Adrenal gland (tissue), 12 donors: ENCODE data around the gene PLK5. TPM values are rescaled to one million over a fixed set of nuclear protein-coding genes. Genes with fewer than 3 reads are reported as not detected.

ENCODE experiments used
- DNase-seq, 7 donors: peaks; one replicate each; pipeline ENCODE4 v3.0.0-alpha.2; 2019 to 2020
- H3K27ac ChIP-seq, 5 donors: fragments of 200-600 bp; sonication (generic) in 4 of 5; 1 replicate in 3 of 5; 2 replicates in 2 of 5; pipeline versions ENCODE4 v1.5.1 to v1.8.0; 2016 to 2020; ENCODE audit warnings: mild to moderate bottlenecking in 1 of 5
- H3K27me3 ChIP-seq: fragments of 200-600 bp; 2 replicates; pipeline ENCODE4 v1.8.0; 2021
- H3K36me3 ChIP-seq, 2 donors: fragments of 200-600 bp; replicated peaks in 1 of 2; 1 replicate in 1 of 2; 2 replicates in 1 of 2; pipeline versions ENCODE4 v1.5.1 to v1.8.0; 2018 to 2022
- H3K4me1 ChIP-seq, 2 donors: fragments of 200-600 bp; replicated peaks in 1 of 2; 1 replicate in 1 of 2; 2 replicates in 1 of 2; pipeline versions ENCODE4 v1.5.1 to v1.8.0; 2018 to 2021
- H3K4me3 ChIP-seq, 4 donors: fragments of 200-600 bp; sonication (generic) in 3 of 4; one replicate each; pipeline ENCODE4 v1.5.1; 2016 to 2018
- H3K9me3 ChIP-seq, 3 donors: fragments of 200-600 bp; sonication (generic) in 1 of 3; replicated peaks in 1 of 3; 1 replicate in 2 of 3; 2 replicates in 1 of 3; pipeline versions ENCODE4 v1.5.1 to v1.8.0; 2016 to 2021
- POLR2A ChIP-seq, 2 donors: fragments of 450-650 bp; IDR thresholded peaks; one replicate each; pipeline ENCODE4 v1.6.1; 2017; ENCODE audit warnings: antibody characterized with exemption in 2 of 2, mild to moderate bottlenecking in 2 of 2, moderate library complexity in 1 of 2
- WGBS, 4 donors: extraction: QIAGEN DNeasy Blood & Tissue Kit in 2 of 4; methylation state at CpG; one replicate each; pipeline versions ENCODE4 v1.1.5 to v1.1.7; 2013 to 2017; 5-methylcytosine and 5-hydroxymethylcytosine counted together
- intact Hi-C, 2 donors: fragments of 100-400 bp; cut with DNase I; formaldehyde crosslinking; loops; one replicate each; pipeline versions ENCODE4 v1.14.1 to v1.15.0; 2022 to 2023
- polyA plus RNA-seq, 3 donors: library from polyadenylated mRNA; stranded (reverse); fragments of 200-250 nt in 2 of 3; fragments of 350-450 nt in 1 of 3; fragmentation: Illumina TruSeq in 1 of 3; extraction: RNeasy Lipid Tissue Mini Kit (QIAGEN cat#74804) in 1 of 3; gene quantifications; one replicate each; pipeline ENCODE4 v1.2.3, GENCODE V29; 2013 to 2014
- total RNA-seq, 9 donors: library from RNA; depleted of rRNA in 4 of 9; stranded (reverse); fragments of >200 nt in 4 of 9; fragments of 120-200 nt in 1 of 9; fragmentation: NEBNext Ultra II Directional in 1 of 9; extraction: Animal tissue kit (Norgen Biotek cat#: 25700) in 1 of 9; gene quantifications; one replicate each; pipeline versions ENCODE4 v1.1.0 to v1.2.4, GENCODE V29; 2013 to 2023
- TF ChIP-seq, protein P1 (sequence below), 6 experiments: fragments of 450-650 bp in 4 of 6; fragments of 200-600 bp in 2 of 6; sonication (generic) in 1 of 6; IDR thresholded peaks; 1 replicate in 5 of 6; 2 replicates in 1 of 6; pipeline versions ENCODE4 v1.5.1 to v1.8.0; 2016 to 2021; ENCODE audit warnings: antibody characterized with exemption in 6 of 6, mild to moderate bottlenecking in 2 of 6, moderate library complexity in 1 of 6
- donor health status: healthy with polysubstance abuse.
- donor health status: Bipolar disorder and iron deficiency.
- donor health status: DM: yes; HTN: yes; CAD: no.
- donor health status: DM: no; HTN: no; CAD: no.
- donor health status: DM: no; HTN: no; CAD: no.
- donor health status: DM: yes; HTN: yes; CAD: no.

The PLK5 gene
- total and polyA plus RNA-seq, 12 donors = 0.15 to 1.0 (median 0.32) TPM; not detected in 8

DNA sequence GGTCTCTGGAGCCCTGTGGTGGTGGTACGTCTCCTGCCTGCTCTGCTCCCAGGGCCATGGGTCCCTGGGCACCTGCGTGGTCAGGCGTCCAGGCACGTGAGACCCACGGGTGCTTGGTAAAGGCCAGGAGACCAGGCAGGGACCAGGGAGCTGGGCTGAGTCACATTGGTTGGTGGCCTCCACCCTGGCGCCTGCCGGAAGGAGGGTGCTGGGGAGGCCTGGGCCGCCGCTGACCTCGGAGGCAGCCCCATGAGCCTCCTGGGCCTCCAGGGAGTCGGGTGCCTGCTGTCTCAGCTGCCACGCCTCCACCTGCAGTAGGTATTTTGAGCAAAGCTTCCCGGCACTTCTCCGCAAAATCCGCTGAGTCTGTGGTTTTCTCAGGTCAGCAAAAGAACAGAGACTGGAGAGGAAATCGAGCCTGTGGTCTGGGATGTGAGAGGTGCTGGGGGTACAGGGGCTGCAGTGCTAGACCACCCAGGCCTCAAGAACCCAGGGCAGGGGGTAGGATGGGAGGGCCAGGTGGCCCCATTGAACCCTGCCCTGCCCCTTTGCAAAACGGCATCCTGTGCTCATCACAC is 3.6 kb upstream of the PLK5 start:
- Histone ChIP-seq H3K9me3 (no peaks in the 10 kb centered on the region), H3K4me3 (no peak overlapping the region), H3K36me3 (no peaks in the 10 kb centered on the region), H3K4me1 (no peaks in the 10 kb centered on the region), H3K27ac (no peak overlapping the region), H3K27me3 (peaks cover 25% of the 10 kb centered on the region)
- intact Hi-C loops = no loop called here
- TF ChIP-seq, protein P1, sequence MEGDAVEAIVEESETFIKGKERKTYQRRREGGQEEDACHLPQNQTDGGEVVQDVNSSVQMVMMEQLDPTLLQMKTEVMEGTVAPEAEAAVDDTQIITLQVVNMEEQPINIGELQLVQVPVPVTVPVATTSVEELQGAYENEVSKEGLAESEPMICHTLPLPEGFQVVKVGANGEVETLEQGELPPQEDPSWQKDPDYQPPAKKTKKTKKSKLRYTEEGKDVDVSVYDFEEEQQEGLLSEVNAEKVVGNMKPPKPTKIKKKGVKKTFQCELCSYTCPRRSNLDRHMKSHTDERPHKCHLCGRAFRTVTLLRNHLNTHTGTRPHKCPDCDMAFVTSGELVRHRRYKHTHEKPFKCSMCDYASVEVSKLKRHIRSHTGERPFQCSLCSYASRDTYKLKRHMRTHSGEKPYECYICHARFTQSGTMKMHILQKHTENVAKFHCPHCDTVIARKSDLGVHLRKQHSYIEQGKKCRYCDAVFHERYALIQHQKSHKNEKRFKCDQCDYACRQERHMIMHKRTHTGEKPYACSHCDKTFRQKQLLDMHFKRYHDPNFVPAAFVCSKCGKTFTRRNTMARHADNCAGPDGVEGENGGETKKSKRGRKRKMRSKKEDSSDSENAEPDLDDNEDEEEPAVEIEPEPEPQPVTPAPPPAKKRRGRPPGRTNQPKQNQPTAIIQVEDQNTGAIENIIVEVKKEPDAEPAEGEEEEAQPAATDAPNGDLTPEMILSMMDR (IDR thresholded peaks at IDR 0.05) = no peak
- TF ChIP-seq POLR2A (IDR thresholded peaks at IDR 0.05) = no peak
- 67 to 80% (median 77%) methylated on average over 5 to 17 of the region's 17 CpGs for WGBS, 4 donors
- DNase-seq = no peak

DNA sequence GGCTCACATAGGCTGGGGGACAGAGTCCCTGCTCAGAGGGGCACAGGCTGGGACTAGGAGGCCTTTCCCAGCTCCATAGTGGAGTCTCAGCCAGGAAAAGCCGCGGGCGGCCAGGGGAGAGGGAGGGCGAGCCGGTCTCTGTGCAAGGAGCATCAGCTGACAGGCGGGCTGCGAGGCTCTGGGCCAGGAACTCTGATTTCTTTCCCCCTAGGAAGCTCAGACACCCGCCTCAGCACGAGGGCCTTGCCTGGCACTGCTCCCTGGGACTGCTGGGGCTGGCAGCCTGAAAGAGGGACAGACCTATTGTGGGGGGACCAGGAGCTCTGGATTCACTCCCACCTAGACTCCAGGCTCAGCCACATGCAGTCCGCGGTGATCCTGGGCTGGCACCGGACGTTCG is 2.2 kb upstream of the PLK5 start:
- H3K9me3 ChIP-seq = no peaks in the 10 kb centered on the region
- H3K27me3 ChIP-seq = peaks cover 35% of the 10 kb centered on the region
- no peaks in the 10 kb centered on the region for H3K36me3 ChIP-seq
- H3K4me3 ChIP-seq = no peak overlapping the region
- H3K4me1 ChIP-seq = no peaks in the 10 kb centered on the region
- 78 to 87% (median 79%) methylated on average over 8 to 14 of the region's 14 CpGs for WGBS, 4 donors
- intact Hi-C loops = no loop called here
- DNase-seq = no peak
- TF ChIP-seq, protein P1 (IDR thresholded peaks at IDR 0.05) = no peak
- no peak for TF ChIP-seq POLR2A (IDR thresholded peaks at IDR 0.05)
- H3K27ac ChIP-seq = no peak overlapping the region

DNA sequence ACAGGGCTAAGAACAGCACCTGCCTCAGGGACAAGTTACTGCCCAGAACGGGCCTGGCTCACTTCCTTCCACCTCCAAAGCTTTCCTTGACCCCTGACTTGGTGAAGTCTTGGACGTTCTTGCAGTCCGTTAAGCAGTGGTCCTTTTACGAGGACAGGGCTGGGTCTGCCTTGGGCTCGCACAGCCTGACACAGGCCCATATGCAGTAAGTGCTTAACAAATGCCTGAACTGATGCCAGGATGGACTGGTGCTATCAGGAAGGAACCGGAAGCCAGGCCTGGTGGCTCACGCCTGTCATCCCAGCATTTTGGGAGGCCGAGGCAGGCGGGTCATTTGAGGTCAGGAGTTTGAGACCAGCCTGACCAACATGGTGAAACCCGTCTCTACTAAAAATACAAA is 1.8 kb upstream of the PLK5 start:
- Histone ChIP-seq H3K9me3 (no peaks in the 10 kb centered on the region), H3K36me3 (no peaks in the 10 kb centered on the region), H3K27ac (no peak overlapping the region), H3K27me3 (peaks cover 35% of the 10 kb centered on the region), H3K4me3 (no peak overlapping the region), H3K4me1 (no peaks in the 10 kb centered on the region)
- 73 to 79% (median 77%) methylated on average over 3 to 10 of the region's 10 CpGs for WGBS, 4 donors
- TF ChIP-seq, protein P1 (IDR thresholded peaks at IDR 0.05) = no peak
- no peak for TF ChIP-seq POLR2A (IDR thresholded peaks at IDR 0.05)
- no peak for DNase-seq
- intact Hi-C loops = no loop called here

DNA sequence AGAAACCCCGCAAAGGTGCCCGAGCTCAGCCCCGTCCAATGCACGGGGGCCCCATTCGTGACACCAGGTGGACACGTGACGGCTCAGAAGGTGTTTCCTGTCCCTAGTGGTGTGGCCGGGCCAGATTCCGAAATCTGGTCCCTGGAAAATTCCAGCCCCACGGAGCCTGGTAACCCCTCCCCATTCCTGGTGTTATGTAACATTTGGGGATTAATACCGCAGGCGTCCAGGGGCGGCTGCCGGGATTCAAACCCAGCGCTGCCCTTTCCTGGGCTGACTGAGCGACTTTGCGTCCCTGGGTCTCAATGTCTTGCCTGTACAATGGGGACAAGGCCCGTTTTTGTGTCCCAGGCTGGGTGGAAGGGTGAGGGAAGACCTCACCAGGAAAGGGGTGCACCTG is 1.0 kb upstream of the PLK5 start:
- Histone ChIP-seq H3K4me1 (no peaks in the 10 kb centered on the region), H3K4me3 (no peak overlapping the region), H3K27me3 (peaks cover 43% of the 10 kb centered on the region), H3K9me3 (no peaks in the 10 kb centered on the region), H3K27ac (no peak overlapping the region), H3K36me3 (no peaks in the 10 kb centered on the region)
- intact Hi-C loops = no loop called here
- no peak for DNase-seq
- TF ChIP-seq, protein P1 (IDR thresholded peaks at IDR 0.05) = no peak
- TF ChIP-seq POLR2A (IDR thresholded peaks at IDR 0.05) = no peak
- WGBS, 4 donors = 70 to 86% (median 79%) methylated on average over 6 to 18 of the region's 18 CpGs
